Kidney epithelial cell (primary cell): ENCODE results near the gene EPAS1. TPM values are rescaled to one million over a fixed set of nuclear protein-coding genes. Genes with fewer than 3 reads are reported as not detected.

ENCODE experiments used
- DNase-seq: peaks from one replicate; pipeline ENCODE4 v3.0.0-alpha.2; 2010; ENCODE audit warnings: low read depth
- H3K27me3 ChIP-seq: 2 replicates; pipeline ENCODE4 v1.6.0; 2011; ENCODE audit warnings: low read length; ENCODE audit not compliant: control insufficient read depth, insufficient read depth
- H3K36me3 ChIP-seq: 2 replicates; pipeline ENCODE4 v1.5.1; 2011; ENCODE audit warnings: low read length; ENCODE audit not compliant: control insufficient read depth, insufficient read depth
- H3K4me3 ChIP-seq: 2 replicates; pipeline ENCODE4 v1.5.1; 2011; ENCODE audit warnings: low read depth, mild to moderate bottlenecking, control low read depth, low read length
- CTCF ChIP-seq: IDR thresholded peaks from 2 replicates; pipeline ENCODE4 v1.5.1; 2011; ENCODE audit warnings: mild to moderate bottlenecking, moderate library complexity, low read length, control low read depth, inconsistent platforms; ENCODE audit not compliant: insufficient read depth, poor library complexity, severe bottlenecking
- total RNA-seq: library from RNA; depleted of rRNA; stranded (reverse); fragments of >200 nt; gene quantifications from 2 replicates; pipeline ENCODE4 v1.2.3, GENCODE V29; 2015

EPAS1 gene
- total RNA-seq, 1 donor from 2014 or later, result 94.3 TPM

DNA sequence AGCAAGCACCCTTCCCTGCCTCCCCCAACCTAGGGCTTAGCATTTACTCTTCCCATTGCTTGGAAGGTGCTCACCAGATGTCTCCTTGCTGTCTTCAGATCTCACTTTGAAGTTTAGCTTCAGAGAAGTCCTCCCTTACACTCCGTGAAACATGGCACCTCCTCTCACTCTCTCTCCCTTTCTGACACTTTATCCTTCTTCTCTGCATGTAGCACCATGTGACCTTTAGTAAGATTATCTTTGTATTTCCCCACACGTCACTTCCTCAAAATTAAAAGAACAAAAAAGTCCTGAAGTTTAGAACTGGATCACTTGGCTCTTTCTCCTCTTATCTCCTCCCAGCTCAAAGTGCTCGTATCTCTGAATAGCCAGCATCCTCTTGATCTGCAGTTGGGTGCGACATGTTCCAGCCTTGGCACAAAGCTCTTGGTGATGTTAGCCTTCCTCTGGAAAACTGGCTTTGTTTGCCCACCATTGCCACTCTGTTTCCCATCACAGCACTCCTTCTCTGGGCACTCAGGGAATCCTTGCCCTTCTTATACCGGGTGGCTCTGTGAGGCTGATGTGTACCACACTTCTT, 40.6 kb upstream of the EPAS1 start:
- DNase-seq, result no peak
- no peak overlapping the region for H3K4me3 ChIP-seq
- H3K36me3 ChIP-seq, result no peaks in the 10 kb centered on the region
- no peaks in the 10 kb centered on the region for H3K27me3 ChIP-seq
- no peak for TF ChIP-seq CTCF

DNA sequence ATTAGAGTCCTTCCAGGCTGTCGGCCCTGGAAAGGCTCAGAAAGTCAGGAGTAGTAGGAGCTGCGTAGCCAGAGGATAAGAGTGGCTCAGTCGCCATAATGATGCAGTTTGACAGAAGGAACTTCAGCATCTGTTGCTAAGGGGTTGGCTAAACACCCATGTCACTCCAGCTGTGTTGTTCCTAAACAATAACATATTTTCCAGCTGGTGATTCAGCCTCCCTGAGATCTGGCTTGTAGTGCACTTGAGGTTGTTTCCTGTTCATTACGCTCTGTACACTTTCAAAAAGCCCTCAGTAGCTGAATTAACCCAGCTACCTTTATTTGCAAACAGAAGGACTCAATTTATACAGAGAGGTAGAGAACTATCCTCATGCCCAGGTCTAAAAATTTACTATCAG, 39.7 kb upstream of the EPAS1 start:
- no peak for TF ChIP-seq CTCF
- Histone ChIP-seq H3K36me3 (no peaks in the 10 kb centered on the region), H3K27me3 (no peaks in the 10 kb centered on the region), H3K4me3 (no peak overlapping the region)
- no peak for DNase-seq

- H3K27me3 ChIP-seq, result no peaks in the 10 kb centered on the region
- no peak for DNase-seq
- TF ChIP-seq CTCF, result no peak
- no peaks in the 10 kb centered on the region for H3K36me3 ChIP-seq
- no peak overlapping the region for H3K4me3 ChIP-seq
Measured at GRCh38 chr2:46257980-46258379, 39.2 kb upstream of the EPAS1 start.

- no peaks in the 10 kb centered on the region for H3K36me3 ChIP-seq
- H3K27me3 ChIP-seq, result no peaks in the 10 kb centered on the region
- no peak overlapping the region for H3K4me3 ChIP-seq
- no peak for TF ChIP-seq CTCF
- DNase-seq, result no peak
Measured at GRCh38 chr2:46258937-46259776, 38.0 kb upstream of the EPAS1 start.

- no peaks in the 10 kb centered on the region for H3K27me3 ChIP-seq
- DNase-seq, result no peak
- TF ChIP-seq CTCF, result no peak
- no peak overlapping the region for H3K4me3 ChIP-seq
- no peaks in the 10 kb centered on the region for H3K36me3 ChIP-seq
Measured at GRCh38 chr2:46259777-46260168, 37.4 kb upstream of the EPAS1 start.

DNA sequence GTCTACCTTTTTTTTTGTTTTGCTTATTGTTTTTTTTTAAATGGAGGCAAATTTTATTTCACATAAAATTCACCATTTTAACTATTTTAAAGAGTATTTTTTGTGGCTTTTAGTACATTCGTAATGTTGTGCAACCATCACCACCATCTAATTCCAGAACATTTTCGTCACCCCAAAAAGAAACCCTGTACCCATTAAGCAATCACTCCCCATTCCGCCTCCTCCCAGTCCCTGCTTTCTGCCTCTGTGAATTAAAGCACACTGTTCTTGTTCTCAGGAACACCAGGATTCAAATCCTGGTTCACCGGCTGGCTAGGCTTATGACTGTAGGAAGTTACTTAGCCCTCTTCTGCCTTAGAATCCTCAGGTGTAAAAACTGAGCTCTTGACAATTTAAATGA, 36.9 kb upstream of the EPAS1 start:
- DNase-seq, result no peak
- Histone ChIP-seq H3K36me3 (no peaks in the 10 kb centered on the region), H3K27me3 (no peaks in the 10 kb centered on the region), H3K4me3 (no peak overlapping the region)
- TF ChIP-seq CTCF, result no peak
